ENCODE measurements around the gene SYF2. TPM values are rescaled to one million over a fixed set of nuclear protein-coding genes. Genes with fewer than 3 reads are reported as not detected.

Gene SYF2
- total and polyA plus RNA-seq, 2 of the 13 experiments (the other 11 are each of a cell fraction or from before 2014, with no cell fraction given), result 17.8 to 34.1 TPM

DNA sequence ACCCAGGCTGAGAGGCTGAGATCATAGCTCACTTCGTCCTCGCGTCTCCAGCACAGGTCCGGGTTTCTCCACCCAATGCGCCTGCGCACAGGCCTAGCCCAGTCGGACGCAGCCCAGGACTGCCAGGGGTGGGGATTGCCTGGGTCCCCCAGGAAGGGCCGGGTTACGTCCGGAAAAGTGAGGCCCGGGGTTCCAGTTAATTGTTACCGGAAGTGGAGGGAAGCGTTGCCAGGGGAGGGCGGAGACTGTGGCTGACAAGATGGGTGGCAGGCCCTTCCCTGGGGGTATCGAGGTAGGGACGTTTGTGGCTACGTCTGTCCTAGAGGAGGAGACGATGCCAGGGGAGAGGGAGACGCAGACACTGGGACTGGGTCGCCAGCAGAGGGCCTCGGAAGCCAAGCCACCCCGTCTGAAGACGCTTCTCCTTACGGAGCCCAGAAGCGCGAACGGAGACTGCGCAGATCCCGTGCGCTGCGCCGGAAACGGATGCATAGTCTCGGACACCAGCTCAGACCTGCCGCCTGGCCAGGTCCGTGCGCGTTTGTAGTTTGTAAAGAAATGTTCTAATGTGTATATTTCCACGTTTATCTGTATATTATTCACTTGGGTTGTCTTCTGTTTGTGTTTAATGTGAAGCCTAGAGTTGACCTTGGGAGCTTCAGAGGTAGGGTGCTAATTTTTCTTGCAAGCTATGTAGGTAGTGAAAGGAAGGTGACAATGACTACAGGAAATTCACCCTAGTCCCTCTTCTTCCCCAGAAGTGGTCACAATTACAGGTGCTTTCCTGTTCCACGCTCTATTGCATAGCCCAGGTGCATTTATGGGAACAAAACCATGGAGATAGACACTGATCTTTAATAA, 7.6 kb upstream of the SYF2 start (continued):
- no peak for TF ChIP-seq ZNF276 (CRISPR knock-in tag; IDR thresholded peaks at IDR 0.05; ENCODE audit: low read depth)
- no peak; the same call in 1 of the 2 replicates for TF ChIP-seq ZNF772 (CRISPR knock-in tag; IDR thresholded peaks at IDR 0.05)
- no peak for TF ChIP-seq BORCS8-MEF2B (CRISPR knock-in tag; IDR thresholded peaks at IDR 0.05)
- TF ChIP-seq, protein P1, sequence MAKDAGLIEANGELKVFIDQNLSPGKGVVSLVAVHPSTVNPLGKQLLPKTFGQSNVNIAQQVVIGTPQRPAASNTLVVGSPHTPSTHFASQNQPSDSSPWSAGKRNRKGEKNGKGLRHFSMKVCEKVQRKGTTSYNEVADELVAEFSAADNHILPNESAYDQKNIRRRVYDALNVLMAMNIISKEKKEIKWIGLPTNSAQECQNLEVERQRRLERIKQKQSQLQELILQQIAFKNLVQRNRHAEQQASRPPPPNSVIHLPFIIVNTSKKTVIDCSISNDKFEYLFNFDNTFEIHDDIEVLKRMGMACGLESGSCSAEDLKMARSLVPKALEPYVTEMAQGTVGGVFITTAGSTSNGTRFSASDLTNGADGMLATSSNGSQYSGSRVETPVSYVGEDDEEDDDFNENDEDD (CRISPR knock-in tag; IDR thresholded peaks at IDR 0.05; ENCODE audit: borderline replicate concordance), result no peak
- no peak for TF ChIP-seq ZFP36 (IDR thresholded peaks at IDR 0.05; ENCODE audit: borderline replicate concordance, low read depth, low read length, partially characterized antibody)
- TF ChIP-seq ZNF17 (CRISPR knock-in tag; IDR thresholded peaks at IDR 0.05), result no peak
- TF ChIP-seq ZNF160 (CRISPR knock-in tag; IDR thresholded peaks at IDR 0.05), result no peak
- TF ChIP-seq ZNF441 (CRISPR knock-in tag; IDR thresholded peaks at IDR 0.05; ENCODE audit: borderline replicate concordance), result no peak; the same call in 1 of the 2 replicates
- TF ChIP-seq AKAP8 (CRISPR knock-in tag; IDR thresholded peaks at IDR 0.05), result peak; percentile 88
- no peak for TF ChIP-seq LRRFIP1 (CRISPR knock-in tag; conservative IDR thresholded peaks at IDR 0.05)
- no peak for TF ChIP-seq NR1H2 (CRISPR knock-in tag; IDR thresholded peaks at IDR 0.05; ENCODE audit: borderline replicate concordance, low read depth)
- TF ChIP-seq NONO (IDR thresholded peaks at IDR 0.05), result no peak
- TF ChIP-seq NONO (CRISPR knock-in tag; conservative IDR thresholded peaks at IDR 0.05), result peak; percentile 67
- TF ChIP-seq U2AF1 (optimal IDR thresholded peaks at IDR 0.05; ENCODE audit: low read depth, low read length), result peak; percentile 71
- TF ChIP-seq ZNF235 (CRISPR knock-in tag; IDR thresholded peaks at IDR 0.05; ENCODE audit: borderline replicate concordance), result no peak
- TF ChIP-seq HDAC1 (CRISPR knock-in tag; IDR thresholded peaks at IDR 0.05), result no peak; the same call in 1 of the 2 replicates
- TF ChIP-seq SNAPC5 (CRISPR knock-in tag; IDR thresholded peaks at IDR 0.05; ENCODE audit: borderline replicate concordance), result no peak
- no peak for TF ChIP-seq MAFF (IDR thresholded peaks at IDR 0.05; ENCODE audit: low read depth, low read length)
- no peak for TF ChIP-seq ZNF703 (CRISPR knock-in tag; IDR thresholded peaks at IDR 0.05; ENCODE audit: borderline replicate concordance)
- TF ChIP-seq TFAP4 (IDR thresholded peaks at IDR 0.05; ENCODE audit: borderline replicate concordance, low read depth), result no peak
- TF ChIP-seq RFX1 (IDR thresholded peaks at IDR 0.05), result peak; percentile 54; the same call in 1 of the 2 replicates
- TF ChIP-seq ZNF124 (CRISPR knock-in tag; IDR thresholded peaks at IDR 0.05), result no peak
- no peak for TF ChIP-seq ZNF496 (CRISPR knock-in tag; IDR thresholded peaks at IDR 0.05; ENCODE audit: insufficient replicate concordance)

Data from HepG2 (cell line).